ENCODE results near the gene DCTN2.
A peak's percentile ranks its signal among the peaks of the same experiment; 100 is the strongest.
"Not testable (repeated sequence)": the region's sequence is repeated elsewhere in the genome, so short reads cannot be mapped to it uniquely, and the experiment has no call there.

The DCTN2 gene

DNA sequence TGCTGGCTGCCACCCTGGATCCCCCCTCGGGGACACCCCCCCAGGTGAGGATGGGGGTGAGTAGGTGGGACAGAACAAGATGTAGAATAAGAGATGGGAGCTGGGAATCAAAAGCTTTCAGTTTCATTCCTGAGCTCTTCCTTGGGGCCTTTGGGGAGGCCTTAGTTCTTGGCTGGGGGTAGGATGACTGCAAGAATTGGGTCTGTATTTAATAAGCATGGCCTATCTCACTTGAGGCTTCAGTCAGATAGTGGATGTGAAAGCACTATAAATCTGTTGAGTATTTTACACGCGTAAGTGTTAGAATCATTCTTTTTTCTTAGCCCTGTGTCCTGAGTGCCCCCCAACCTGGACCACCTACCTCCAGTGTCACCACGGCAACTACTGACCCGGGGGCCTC, 19.8 kb downstream of the DCTN2 start:
- DNase-seq (ENCODE audit: low read depth in 2 of 2) = no peak

- DNase-seq (ENCODE audit: low read depth in 2 of 2) = no peak
These were observed 20.4 kb downstream of the DCTN2 start for GRCh38 chr12:57526477-57527126.

DNA sequence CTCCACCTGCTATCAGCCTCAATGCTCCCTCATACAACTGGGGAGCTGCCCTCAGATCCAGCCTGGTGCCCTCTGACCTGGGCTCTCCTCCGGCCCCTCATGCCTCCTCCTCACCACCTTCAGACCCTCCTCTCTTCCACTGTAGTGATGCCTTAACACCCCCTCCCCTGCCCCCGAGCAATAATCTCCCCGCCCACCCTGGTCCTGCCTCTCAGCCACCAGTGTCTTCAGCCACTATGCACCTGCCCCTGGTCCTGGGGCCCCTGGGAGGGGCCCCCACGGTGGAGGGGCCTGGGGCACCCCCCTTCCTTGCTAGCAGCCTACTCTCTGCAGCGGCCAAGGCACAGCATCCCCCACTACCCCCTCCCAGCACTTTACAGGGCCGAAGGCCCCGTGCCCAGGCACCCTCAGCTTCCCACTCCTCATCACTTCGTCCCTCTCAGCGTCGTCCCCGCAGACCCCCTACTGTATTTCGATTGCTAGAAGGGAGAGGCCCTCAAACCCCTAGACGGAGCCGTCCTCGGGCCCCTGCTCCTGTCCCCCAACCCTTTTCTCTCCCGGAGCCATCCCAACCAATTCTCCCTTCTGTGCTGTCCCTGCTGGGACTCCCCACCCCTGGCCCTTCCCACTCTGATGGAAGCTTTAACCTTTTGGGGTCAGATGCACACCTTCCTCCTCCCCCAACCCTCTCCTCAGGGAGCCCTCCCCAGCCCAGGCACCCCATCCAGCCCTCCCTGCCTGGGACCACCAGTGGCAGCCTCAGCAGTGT, 21.2 kb downstream of the DCTN2 start:
- no peak for DNase-seq (ENCODE audit: low read depth in 2 of 2)

GRCh38 chr12:57524814-57525614, 22.0 kb downstream of the DCTN2 start:
- no peak for DNase-seq (ENCODE audit: low read depth in 2 of 2)

DNA sequence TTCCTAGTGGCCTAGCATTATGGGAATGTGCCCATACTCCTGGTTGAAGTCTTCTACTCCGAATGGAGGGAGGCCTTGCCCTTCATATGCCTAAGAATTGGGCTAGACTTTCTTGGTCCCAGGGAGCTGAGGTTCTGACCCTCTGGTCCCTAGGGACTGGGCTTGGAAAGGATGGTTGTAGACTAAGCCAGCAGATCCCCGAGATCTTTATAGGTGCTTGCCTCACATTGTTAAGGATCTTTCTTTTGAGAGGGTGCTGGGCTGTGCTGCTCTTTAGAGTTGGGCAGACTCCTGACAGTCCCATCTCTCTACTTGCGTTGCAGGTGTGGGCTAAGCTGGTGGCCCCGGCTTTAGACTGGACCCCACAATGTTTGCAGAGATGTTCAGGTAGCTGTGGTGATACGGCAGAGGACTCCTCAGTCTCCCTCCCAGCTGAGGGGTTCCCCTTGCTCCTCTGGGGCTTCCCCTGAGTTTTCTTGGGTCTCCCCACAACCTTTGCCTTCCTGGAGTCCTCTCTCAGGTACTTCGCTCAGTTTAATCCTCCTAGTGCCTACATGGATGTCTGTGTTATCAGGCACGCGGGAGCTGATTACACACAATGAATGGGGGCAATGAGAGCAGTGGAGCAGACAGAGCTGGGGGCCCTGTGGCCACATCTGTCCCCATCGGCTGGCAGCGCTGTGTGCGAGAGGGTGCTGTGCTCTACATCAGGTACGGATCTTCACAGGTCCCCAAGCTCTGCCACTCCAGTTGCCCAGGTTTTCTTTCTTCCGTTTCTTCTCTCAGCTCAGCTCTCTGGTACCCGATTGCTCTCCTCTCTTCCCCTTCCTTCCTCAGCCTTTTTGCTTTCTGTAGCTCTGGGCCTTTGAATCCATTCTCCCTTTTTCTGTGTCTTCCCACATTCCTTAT, 23.0 kb downstream of the DCTN2 start:
- DNase-seq (ENCODE audit: low read depth in 2 of 2) = no peak

GRCh38 chr12:57522887-57523705, 23.9 kb downstream of the DCTN2 start:
- no peak for DNase-seq (ENCODE audit: low read depth in 2 of 2)

- DNase-seq (ENCODE audit: low read depth in 2 of 2) = peak; percentile 77 to 86
These were observed 24.7 kb downstream of the DCTN2 start, which contains the start of gene MBD6 for GRCh38 chr12:57522011-57522886. TSS of gene MBD6 (plus strand) at chr12:57522824. CDS start at chr12:57524304, 1,480 bp downstream.

DNA sequence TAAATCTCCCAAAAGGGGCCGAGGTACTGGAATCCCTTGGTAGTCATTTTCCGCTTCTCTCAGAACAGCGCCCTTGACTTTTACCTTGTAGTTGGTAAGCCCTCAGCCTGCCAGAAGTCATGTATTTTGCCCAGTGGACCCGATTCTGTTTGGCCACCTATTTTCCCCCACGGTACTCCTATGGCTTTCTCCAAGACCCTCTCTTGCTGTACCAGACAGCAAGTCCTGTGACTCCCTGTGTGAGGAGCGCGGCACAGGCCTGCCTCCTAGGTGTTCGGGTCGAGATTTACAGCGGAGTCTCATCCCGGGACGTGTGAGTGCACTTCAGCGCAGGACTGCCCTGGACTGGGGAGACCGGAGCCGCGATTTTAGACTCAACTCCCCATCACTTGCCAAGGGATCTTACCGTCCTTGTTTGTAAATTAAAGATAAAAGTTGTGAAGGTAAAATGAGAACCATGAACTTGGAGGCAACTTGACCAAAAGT, 25.4 kb downstream of the DCTN2 start:
- DNase-seq (ENCODE audit: low read depth in 2 of 2) = no peak

DNA sequence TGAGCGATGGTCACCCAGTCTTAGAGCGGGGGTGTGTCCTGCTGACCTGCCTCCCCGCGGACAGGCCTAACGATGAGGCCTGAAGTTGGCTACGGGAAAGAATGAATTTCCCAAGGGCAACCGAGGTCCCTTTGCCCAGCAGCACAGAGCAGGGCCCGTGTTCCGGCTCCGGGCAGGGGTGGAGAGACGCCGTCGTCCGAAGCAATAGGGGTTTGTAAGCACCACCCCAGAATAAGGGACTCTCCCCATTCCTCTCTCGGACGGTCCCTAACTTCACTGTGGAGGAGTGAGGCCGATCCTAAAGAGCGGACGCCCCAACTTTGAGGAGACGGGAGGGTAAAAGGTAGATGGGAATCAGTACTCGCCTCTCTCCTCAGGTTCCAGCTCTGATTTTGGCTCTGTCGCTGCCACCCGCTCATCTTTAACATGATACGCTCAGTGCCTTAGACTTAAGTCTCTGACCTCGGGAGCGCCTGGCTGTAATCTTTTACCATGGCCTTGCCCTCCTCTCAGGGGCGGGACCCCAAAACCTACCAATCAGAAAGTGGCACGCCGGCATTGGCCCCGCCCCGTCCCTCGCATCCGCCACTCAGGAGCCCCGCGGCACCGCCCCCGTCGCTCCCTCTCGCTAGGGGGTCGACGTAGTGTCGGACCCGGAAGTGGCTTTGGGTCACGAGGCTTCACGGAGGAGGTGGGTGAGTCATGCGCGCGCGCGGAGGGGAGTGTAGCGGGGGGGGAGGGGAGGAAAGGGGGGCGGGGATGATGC, 26.8 kb downstream of the DCTN2 start, which contains the start of gene DDIT3:
TSS of gene DDIT3 (minus strand) at position 462 of the 766 bp plus-strand sequence. CDS start 3,108 bp downstream, outside the sequence.
- DNase-seq (ENCODE audit: low read depth in 2 of 2) = peak; percentile 98 to 100

- no peak for DNase-seq (ENCODE audit: low read depth in 2 of 2)
These were observed 27.3 kb downstream of the DCTN2 start for GRCh38 chr12:57519796-57520052.

GRCh38 chr12:57518920-57519795, 27.8 kb downstream of the DCTN2 start:
- no peak for DNase-seq (ENCODE audit: low read depth in 2 of 2)

- DNase-seq (ENCODE audit: low read depth in 2 of 2) = no peak
These were observed 28.6 kb downstream of the DCTN2 start for GRCh38 chr12:57518176-57518919.

DNA sequence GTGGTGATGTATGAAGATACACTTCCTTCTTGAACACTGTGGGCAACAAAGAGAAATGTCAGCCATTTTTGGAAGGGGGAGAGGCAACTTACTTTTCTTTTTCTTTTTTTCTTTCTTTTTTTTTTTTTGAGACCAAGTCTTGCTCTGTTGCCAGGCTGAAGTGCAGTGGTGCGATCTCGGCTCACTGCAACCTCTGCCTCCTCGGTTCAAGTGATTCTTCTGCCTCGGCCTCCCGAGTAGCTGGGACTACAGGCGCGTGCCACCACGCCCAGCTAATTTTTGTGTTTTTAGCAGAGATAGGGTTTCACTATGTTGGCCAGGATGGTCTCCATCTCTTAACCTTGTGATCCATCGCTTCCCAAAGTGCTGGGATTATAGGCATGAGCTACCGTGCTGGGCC, 29.3 kb downstream of the DCTN2 start:
- not testable (repeated sequence) for DNase-seq (ENCODE audit: low read depth in 2 of 2)

DNA sequence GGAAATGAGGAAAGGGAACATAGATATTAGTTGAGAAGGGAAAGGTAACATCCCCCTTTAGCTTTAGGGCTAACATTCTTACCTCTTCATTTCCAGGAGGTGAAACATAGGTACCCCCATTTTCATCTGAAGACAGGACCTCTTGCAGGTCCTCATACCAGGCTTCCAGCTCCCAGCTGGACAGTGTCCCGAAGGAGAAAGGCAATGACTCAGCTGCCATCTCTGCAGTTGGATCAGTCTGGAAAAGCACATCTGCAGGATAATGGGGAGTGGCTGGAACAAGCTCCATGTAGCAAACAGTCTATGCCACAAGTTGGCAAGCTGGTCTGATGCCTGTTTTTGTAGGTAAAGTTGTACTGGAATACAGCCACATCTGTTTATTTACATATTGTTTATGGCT, 29.8 kb downstream of the DCTN2 start:
- DNase-seq (ENCODE audit: low read depth in 2 of 2) = no peak

GRCh38 chr12:57516617-57517153, 30.3 kb downstream of the DCTN2 start:
- DNase-seq (ENCODE audit: low read depth in 2 of 2) = no peak

DNA sequence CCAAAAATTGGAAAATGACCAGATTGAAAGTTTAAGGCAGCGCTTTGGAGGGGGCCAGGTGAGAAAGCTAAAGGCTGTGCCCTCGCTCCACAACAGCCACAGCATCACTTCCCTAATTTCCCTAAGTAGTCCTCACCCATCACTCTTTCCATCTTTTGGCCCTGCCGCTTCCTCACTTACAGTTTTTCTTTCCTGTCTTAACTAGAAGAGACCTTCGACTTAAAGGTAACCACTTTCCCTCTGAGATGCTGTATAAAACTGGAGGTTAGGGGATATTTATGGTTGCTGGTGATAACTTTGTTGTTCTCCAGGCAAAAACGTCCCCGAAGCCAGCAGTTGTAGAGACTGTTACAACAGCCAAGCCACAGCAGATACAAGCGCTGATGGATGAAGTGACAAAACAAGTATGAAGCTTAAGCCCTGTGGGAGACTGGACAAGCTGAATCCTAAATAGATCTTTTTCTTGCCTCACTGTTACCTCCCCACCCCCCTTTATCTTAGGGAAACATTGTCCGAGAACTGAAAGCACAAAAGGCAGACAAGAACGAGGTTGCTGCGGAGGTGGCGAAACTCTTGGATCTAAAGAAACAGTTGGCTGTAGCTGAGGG, 31.0 kb downstream of the DCTN2 start:
- no peak for DNase-seq (ENCODE audit: low read depth in 2 of 2)

All from stimulated activated CD4-positive, alpha-beta T cell treated with anti-CD3 and anti-CD28 coated beads, Interleukin-1b, Interleukin-23, amount 100 ng/mL, for 1 hour (primary cell).